ENCODE data around the gene TRIM2. TPM values are rescaled to one million over a fixed set of nuclear protein-coding genes. Genes with fewer than 3 reads are reported as not detected.

TRIM2 gene
- total and polyA plus RNA-seq, 10 of the 15 experiments (the other 5 are each of a cell fraction or from before 2014, with no cell fraction given) = 0.06 to 0.19 (median 0.15) TPM; not detected in 3

GRCh38 chr4:153342751-153343552 is 138.7 kb downstream of the TRIM2 start:
- DNase-seq (ENCODE audit: low read depth, low spot score) (no peak), FAIRE-seq (no peak), ATAC-seq (no peak)
- H3K79me2 ChIP-seq (ENCODE audit: control insufficient read depth, insufficient read depth, low read length) = peaks cover 35% of the 10 kb centered on the region
- CTCF ChIA-PET = interaction anchor here (0.6 to 10.4 kb wide), 10 partner anchors 13 to 407 kb away, joined by 3 to 142 read pairs (median 4); no protein-coding TSS in a partner anchor
- no peaks in the 10 kb centered on the region; the same call in 1 of the 2 replicates for H4K20me1 ChIP-seq (ENCODE audit: control insufficient read depth, insufficient read depth)
- no peaks in the 10 kb centered on the region for H3K27me3 ChIP-seq (replicated peaks in 1 of 2; ENCODE audit: control insufficient read depth in 2 of 2, insufficient read depth in 2 of 2, low read length in 1 of 2)
- no peak overlapping the region for H3K4me3 ChIP-seq
- SMC1A ChIA-PET (ENCODE audit: uncharacterized antibody, unreplicated experiment) = interaction anchor here (0.6 to 7.9 kb wide), 12 partner anchors 20 to 407 kb away, joined by 3 to 97 read pairs (median 4); no protein-coding TSS in a partner anchor
- H3K4me2 ChIP-seq (ENCODE audit: control insufficient read depth, insufficient read depth) = no peak overlapping the region
- H3K27ac ChIP-seq (ENCODE audit: control insufficient read depth, insufficient read depth) = no peak overlapping the region
- POLR2A ChIA-PET = interaction anchor here (0.6 kb wide), 2 partner anchors 22 to 1205 kb away, joined by 3 read pairs; no protein-coding TSS in a partner anchor
- no peaks in the 10 kb centered on the region for H3K36me3 ChIP-seq (ENCODE audit: control insufficient read depth in 2 of 2, insufficient read depth in 2 of 2, low read length in 1 of 2)
- peaks cover 15% of the 10 kb centered on the region; the same call in 1 of the 2 replicates for H3K4me1 ChIP-seq (ENCODE audit: control insufficient read depth, insufficient read depth, low read length)
- BruUV-seq (replicated peaks) = no TSS peak
- WGBS (ENCODE audit: insufficient coverage, insufficient replicate concordance, low lambda C conversion rate, missing lambda C conversion rate) = 98% methylated on average over 6 of the region's 6 CpGs
- intact Hi-C loops (cut with micrococcal nuclease; ENCODE audit: unreplicated experiment) (no loop called here), in situ Hi-C loops (cut with MboI) (loop anchor here (10.0 kb wide), 1 partner anchor 402 kb away; no protein-coding TSS in a partner anchor)
- H2AFZ ChIP-seq (ENCODE audit: control insufficient read depth, low read depth, low read length) = no peak overlapping the region
- H3K9ac ChIP-seq (ENCODE audit: control insufficient read depth, insufficient read depth, low read length) = no peak overlapping the region
- RAD21 ChIA-PET (ENCODE audit: unreplicated experiment) = interaction anchor here (1.6 to 8.4 kb wide), 3 partner anchors 215 to 305 kb away, joined by 3 to 77 read pairs (median 23); no protein-coding TSS in a partner anchor
- no peaks in the 10 kb centered on the region; the same call in 2 of the 3 replicates for H3K9me3 ChIP-seq (replicated peaks; ENCODE audit: control insufficient read depth, insufficient read depth, low read length)
- TF ChIP-seq CBX3 (IDR thresholded peaks at IDR 0.05; ENCODE audit: borderline replicate concordance, low read depth) (no peak), BCL3 (IDR thresholded peaks at IDR 0.05; ENCODE audit: borderline replicate concordance, insufficient read depth, low read depth, low read length, poor library complexity, severe bottlenecking) (no peak), NR2C2 (IDR thresholded peaks at IDR 0.05; ENCODE audit: borderline replicate concordance, control insufficient read depth, insufficient read length, low read depth) (no peak), SUPT20H (IDR thresholded peaks at IDR 0.05; ENCODE audit: borderline replicate concordance, control insufficient read depth, low read depth, low read length) (no peak), PML (IDR thresholded peaks at IDR 0.05; ENCODE audit: low read length) (no peak), CUX1 (IDR thresholded peaks at IDR 0.05; ENCODE audit: insufficient replicate concordance, low read depth, low read length) (no peak), ZBTB11 (CRISPR knock-in tag; IDR thresholded peaks at IDR 0.05) (no peak)
- TF ChIP-seq, protein P1, sequence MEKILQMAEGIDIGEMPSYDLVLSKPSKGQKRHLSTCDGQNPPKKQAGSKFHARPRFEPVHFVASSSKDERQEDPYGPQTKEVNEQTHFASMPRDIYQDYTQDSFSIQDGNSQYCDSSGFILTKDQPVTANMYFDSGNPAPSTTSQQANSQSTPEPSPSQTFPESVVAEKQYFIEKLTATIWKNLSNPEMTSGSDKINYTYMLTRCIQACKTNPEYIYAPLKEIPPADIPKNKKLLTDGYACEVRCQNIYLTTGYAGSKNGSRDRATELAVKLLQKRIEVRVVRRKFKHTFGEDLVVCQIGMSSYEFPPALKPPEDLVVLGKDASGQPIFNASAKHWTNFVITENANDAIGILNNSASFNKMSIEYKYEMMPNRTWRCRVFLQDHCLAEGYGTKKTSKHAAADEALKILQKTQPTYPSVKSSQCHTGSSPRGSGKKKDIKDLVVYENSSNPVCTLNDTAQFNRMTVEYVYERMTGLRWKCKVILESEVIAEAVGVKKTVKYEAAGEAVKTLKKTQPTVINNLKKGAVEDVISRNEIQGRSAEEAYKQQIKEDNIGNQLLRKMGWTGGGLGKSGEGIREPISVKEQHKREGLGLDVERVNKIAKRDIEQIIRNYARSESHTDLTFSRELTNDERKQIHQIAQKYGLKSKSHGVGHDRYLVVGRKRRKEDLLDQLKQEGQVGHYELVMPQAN (conservative IDR thresholded peaks at IDR 0.05) = no peak
